Nephron progenitor cell (in vitro differentiated cells): ENCODE measurements around the gene TNFAIP1.
A peak's percentile ranks its signal among the peaks of the same experiment; 100 is the strongest.

Experiments used
- DNase-seq: peaks from one replicate; pipeline ENCODE4 v3.0.0; 2021
- H3K27ac Mint-ChIP-seq: 2 replicates; pipeline ENCODE4 v1.8.0; 2021; ENCODE audit warnings: mild to moderate bottlenecking, moderate library complexity, mixed read lengths
- H3K27me3 Mint-ChIP-seq: 2 replicates; pipeline ENCODE4 v1.8.0; 2021; ENCODE audit warnings: mild to moderate bottlenecking, low read depth, mixed read lengths; ENCODE audit not compliant: poor library complexity
- H3K36me3 Mint-ChIP-seq: 2 replicates; pipeline ENCODE4 v1.8.0; 2021; ENCODE audit warnings: low read depth, mixed read lengths
- H3K4me1 Mint-ChIP-seq: 2 replicates; pipeline ENCODE4 v1.8.0; 2021; ENCODE audit warnings: mixed read lengths
- H3K4me3 Mint-ChIP-seq: 2 replicates; pipeline ENCODE4 v1.8.0; 2021; ENCODE audit warnings: mild to moderate bottlenecking, moderate library complexity, mixed read lengths
- H3K9me3 Mint-ChIP-seq: 2 replicates; pipeline ENCODE4 v1.8.0; 2021; ENCODE audit warnings: mild to moderate bottlenecking, moderate library complexity, mixed read lengths
- TF ChIP-seq, protein P1 (sequence below): fragments of 200-600 bp; sonication (generic); IDR thresholded peaks from 2 replicates; pipeline ENCODE4 v1.5.0; 2021; ENCODE audit warnings: antibody characterized with exemption

TNFAIP1 gene

DNA sequence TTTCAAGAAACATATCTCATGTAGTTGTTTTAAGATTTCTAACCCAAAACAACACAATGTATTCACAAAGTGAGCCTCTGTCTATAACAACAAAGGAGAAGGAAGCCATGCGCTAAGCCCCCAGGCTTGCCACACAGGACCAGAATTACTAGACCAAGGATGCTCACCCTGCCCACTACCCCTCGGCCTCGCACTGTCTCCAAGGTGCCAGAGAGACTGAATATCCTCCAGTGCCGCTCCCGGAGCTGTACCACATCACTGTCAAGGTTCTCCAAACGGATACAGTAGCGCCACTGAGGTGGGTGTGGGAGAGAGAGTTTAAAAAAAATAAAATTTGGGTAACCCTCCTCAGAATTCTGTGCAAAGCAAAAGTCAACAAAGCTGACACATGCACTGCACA, 14.7 kb downstream of the TNFAIP1 start:
- Mint-ChIP-seq H3K4me3 (no peak overlapping the region), H3K27ac (no peak overlapping the region), H3K9me3 (no peaks in the 10 kb centered on the region), H3K36me3 (peaks cover 74% of the 10 kb centered on the region), H3K4me1 (no peaks in the 10 kb centered on the region), H3K27me3 (no peaks in the 10 kb centered on the region)
- TF ChIP-seq, protein P1, sequence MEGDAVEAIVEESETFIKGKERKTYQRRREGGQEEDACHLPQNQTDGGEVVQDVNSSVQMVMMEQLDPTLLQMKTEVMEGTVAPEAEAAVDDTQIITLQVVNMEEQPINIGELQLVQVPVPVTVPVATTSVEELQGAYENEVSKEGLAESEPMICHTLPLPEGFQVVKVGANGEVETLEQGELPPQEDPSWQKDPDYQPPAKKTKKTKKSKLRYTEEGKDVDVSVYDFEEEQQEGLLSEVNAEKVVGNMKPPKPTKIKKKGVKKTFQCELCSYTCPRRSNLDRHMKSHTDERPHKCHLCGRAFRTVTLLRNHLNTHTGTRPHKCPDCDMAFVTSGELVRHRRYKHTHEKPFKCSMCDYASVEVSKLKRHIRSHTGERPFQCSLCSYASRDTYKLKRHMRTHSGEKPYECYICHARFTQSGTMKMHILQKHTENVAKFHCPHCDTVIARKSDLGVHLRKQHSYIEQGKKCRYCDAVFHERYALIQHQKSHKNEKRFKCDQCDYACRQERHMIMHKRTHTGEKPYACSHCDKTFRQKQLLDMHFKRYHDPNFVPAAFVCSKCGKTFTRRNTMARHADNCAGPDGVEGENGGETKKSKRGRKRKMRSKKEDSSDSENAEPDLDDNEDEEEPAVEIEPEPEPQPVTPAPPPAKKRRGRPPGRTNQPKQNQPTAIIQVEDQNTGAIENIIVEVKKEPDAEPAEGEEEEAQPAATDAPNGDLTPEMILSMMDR = no peak
- no peak for DNase-seq

DNA sequence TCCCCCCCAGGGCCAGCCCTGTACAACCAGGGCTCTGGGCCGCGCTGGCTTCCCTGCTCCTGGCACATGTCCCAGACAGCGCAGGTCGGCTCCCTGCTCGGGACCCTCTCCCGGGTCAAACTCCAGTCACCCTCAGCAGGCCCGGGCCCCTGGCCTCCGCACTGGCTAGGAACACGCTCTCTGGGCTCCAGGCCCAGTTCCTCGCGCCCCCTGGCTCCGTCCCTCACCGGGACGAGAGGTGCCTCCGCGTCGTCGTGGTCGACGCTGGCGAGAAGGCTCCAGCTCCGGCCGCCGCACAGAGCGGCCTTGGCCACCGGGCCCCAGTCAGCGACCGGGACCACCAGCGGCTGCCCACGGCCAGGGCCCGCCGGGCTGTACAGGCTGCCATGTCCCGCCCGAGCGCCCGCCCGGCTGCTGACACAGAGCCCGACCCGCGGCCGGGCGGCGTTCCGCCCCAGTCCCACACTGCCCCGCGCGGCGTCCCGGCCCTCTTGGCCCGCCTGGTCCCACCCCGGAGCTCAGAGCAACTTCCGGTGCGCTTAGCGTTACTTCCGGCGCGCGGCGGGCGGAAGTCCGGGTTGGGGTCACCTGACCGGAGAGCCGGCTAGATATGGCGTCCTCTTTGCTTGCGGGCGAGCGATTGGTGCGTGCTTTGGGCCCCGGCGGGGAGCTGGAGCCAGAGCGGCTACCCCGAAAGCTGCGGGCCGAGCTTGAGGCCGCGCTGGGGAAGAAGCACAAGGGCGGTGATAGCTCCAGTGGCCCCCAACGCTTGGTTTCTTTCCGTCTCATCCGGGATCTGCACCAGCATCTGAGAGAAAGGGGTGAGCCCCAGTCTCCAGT, 21.7 kb downstream of the TNFAIP1 start, which contains the start of gene POLDIP2:
Gene POLDIP2 (minus strand): TSS at position 467 of the 840 bp plus-strand sequence. CDS start 79 bp downstream, at position 388.
- Mint-ChIP-seq H3K4me1 (peaks cover 22% of the 10 kb centered on the region), H3K9me3 (no peaks in the 10 kb centered on the region), H3K4me3 (peak within 1 kb of the TSS; percentile 95), H3K27me3 (no peaks in the 10 kb centered on the region), H3K27ac (peak within 1 kb of the TSS; percentile 91), H3K36me3 (peaks cover 46% of the 10 kb centered on the region)
- DNase-seq = peak; percentile 94
- TF ChIP-seq, protein P1 = no peak

DNA sequence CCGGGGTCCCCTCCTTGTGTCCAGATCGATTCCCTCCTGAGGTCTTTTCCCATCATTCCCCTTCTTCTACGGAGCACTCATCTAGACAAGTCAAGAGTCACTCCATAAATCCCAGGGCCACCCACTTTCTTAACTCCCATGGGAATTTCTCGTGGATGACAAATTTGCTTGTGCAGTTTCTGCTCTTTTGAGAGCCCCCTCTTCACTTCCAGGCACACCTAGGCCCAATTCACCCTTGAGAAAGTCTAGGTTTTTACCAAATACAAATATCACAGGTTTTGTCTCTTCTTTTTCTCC, 22.3 kb downstream of the TNFAIP1 start:
- Mint-ChIP-seq H3K4me3 (peak overlapping the region; percentile 92), H3K27me3 (no peaks in the 10 kb centered on the region), H3K4me1 (peaks cover 22% of the 10 kb centered on the region), H3K9me3 (no peaks in the 10 kb centered on the region), H3K27ac (peak overlapping the region; percentile 91), H3K36me3 (peaks cover 44% of the 10 kb centered on the region)
- DNase-seq = no peak
- TF ChIP-seq, protein P1 = no peak

DNA sequence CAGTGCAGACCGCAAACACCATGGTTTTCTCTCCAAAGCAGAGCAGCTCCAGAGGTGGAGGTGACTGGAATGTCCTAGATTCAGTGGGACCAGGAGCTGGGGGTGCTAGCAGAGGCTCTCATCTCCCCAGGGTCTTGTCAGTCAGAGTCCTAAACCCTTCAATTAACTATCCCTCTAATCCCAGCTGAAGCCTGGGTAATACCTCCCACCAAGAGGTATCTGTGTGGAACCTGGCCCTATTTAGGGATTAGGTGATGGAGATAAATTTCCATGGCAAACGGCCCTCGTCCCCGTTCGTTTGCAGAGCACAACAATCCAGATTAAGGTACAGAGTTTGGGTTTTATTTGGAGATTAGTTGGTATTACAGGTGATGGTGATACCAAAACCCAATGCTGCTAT, 27.6 kb downstream of the TNFAIP1 start:
- TF ChIP-seq, protein P1 = no peak
- no peaks in the 10 kb centered on the region for H3K9me3 Mint-ChIP-seq
- H3K27me3 Mint-ChIP-seq = no peaks in the 10 kb centered on the region
- DNase-seq = no peak
- H3K36me3 Mint-ChIP-seq = peaks cover 21% of the 10 kb centered on the region
- H3K27ac Mint-ChIP-seq = no peak overlapping the region
- H3K4me1 Mint-ChIP-seq = peaks cover 5% of the 10 kb centered on the region
- no peak overlapping the region for H3K4me3 Mint-ChIP-seq

DNA sequence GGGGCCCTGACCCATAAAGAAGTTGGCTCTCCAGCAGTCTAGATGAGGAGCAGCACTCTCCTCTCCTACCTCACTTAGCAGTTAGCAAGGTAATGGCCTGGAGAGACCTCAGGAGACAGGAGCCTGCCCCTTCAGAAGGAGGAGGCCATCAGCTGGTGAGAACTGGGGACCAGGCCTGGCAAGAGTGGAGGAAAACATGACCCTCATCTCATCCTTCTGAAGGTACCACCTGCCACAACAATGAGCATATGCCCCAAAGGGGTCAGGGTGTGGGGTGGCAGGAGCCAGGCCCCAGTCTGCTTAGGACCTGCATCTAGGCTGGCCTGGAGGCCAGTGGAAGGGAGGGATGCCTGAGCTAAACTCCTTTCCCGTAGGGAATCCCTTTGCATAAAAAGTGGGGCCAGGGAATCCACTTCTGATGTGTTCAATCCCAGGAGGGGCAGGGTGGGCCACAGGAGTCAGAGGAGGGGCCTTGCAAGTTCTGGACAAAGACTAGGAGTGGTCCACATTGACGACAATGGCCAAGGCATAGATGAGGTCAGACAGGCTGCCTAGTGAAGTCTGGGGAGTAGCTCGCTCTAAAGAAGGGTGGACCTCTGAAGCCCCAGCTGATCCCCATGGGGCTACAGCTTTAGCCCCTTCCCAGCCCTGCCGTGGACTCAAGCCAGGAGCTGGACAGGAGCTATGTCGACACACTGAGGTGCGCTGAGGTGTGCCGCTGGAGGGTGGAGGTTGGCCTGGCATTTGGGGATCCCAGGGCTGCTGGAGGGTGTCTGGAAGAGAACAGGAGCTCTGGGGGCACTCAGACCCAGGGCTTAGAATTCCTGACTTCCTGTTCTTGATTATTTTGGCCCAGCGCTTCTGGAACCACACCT, 28.5 kb downstream of the TNFAIP1 start:
- Mint-ChIP-seq H3K27me3 (no peaks in the 10 kb centered on the region), H3K27ac (no peak overlapping the region), H3K36me3 (peaks cover 21% of the 10 kb centered on the region), H3K9me3 (no peaks in the 10 kb centered on the region), H3K4me3 (no peak overlapping the region), H3K4me1 (no peaks in the 10 kb centered on the region)
- DNase-seq = no peak
- TF ChIP-seq, protein P1 = no peak
